RWPE1 (cell line): ENCODE data around the gene ETV4.

Source experiments
- CTCF ChIA-PET: fragments of 350-600 bp; sonication (Branson Sonifier 250); formaldehyde crosslinking; extraction: SDS; loops from one replicate; lab custom pipeline; 2021; lab: Yijun Ruan, JAX
- POLR2A ChIA-PET: fragments of 400-600 bp; formaldehyde crosslinking; extraction: SDS; loops from one replicate; lab custom pipeline; 2020; ENCODE audit warnings: antibody characterized with exemption; ENCODE audit not compliant: low non-redundant PET; lab: Yijun Ruan, JAX
- DNase-seq: peaks from one replicate; pipeline ENCODE4 v3.0.0; 2012; ENCODE audit warnings: low spot score
- H3K27ac ChIP-seq: fragments of 450-650 bp; 2 replicates; pipeline ENCODE4 v1.5.1; 2017
- CTCF ChIP-seq: fragments of 450-650 bp; conservative IDR thresholded peaks from 2 replicates; pipeline ENCODE4 v1.5.1; 2017; ENCODE audit warnings: low read depth, mild to moderate bottlenecking

Gene ETV4

GRCh38 chr17:43563600-43564594, 17.8 kb upstream of the ETV4 start:
- DNase-seq: no peak
- H3K27ac ChIP-seq: no peak overlapping the region
- CTCF ChIA-PET: no interaction called here

GRCh38 chr17:43562679-43563599, 16.8 kb upstream of the ETV4 start:
- ChIA-PET POLR2A (interaction anchor here (0.6 kb wide), 1 partner anchor 25 kb away, joined by 3 read pairs; no protein-coding TSS in a partner anchor), CTCF (interaction anchor here (1.1 kb wide), 1 partner anchor 14 kb away, joined by 3 read pairs; no protein-coding TSS in a partner anchor)
- DNase-seq: no peak
- H3K27ac ChIP-seq: no peak overlapping the region
- TF ChIP-seq CTCF: no peak

More at GRCh38 chr17:43563600-43564594, 17.8 kb upstream of the ETV4 start:
- TF ChIP-seq CTCF: no peak
- POLR2A ChIA-PET: no interaction called here

GRCh38 chr17:43560461-43561427, 14.6 kb upstream of the ETV4 start:
- H3K27ac ChIP-seq: no peak overlapping the region
- DNase-seq: no peak
- ChIA-PET CTCF (no interaction called here), POLR2A (no interaction called here)
- TF ChIP-seq CTCF: no peak

GRCh38 chr17:43559161-43559816, 13.1 kb upstream of the ETV4 start:
- CTCF ChIA-PET: interaction anchor here (1.0 kb wide), 1 partner anchor 114 kb away, joined by 3 read pairs; no protein-coding TSS in a partner anchor
- DNase-seq: no peak
- POLR2A ChIA-PET: no interaction called here

More at GRCh38 chr17:43559161-43559816, 13.1 kb upstream of the ETV4 start:
- H3K27ac ChIP-seq: no peak overlapping the region
- no peak for TF ChIP-seq CTCF
